Stimulated activated CD8-positive, alpha-beta memory T cell treated with anti-CD3 and anti-CD28 coated beads, Interleukin-4, amount 100 ng/mL, for 48 hours (primary cell): ENCODE measurements around the gene RNF114.

Source experiments
- DNase-seq: peaks from one replicate; pipeline ENCODE4 v3.0.0-alpha.2; 2020

The RNF114 gene

GRCh38 chr20:49904440-49905214 is 31.6 kb upstream of the RNF114 start:
- no peak for DNase-seq

- DNase-seq: no peak
Measured at GRCh38 chr20:49905415-49906091, 30.6 kb upstream of the RNF114 start.

- DNase-seq: no peak
Measured at GRCh38 chr20:49906101-49906604, 30.0 kb upstream of the RNF114 start.

- no peak for DNase-seq
Measured at GRCh38 chr20:49906615-49907154, 29.5 kb upstream of the RNF114 start.

- DNase-seq: no peak
Measured at GRCh38 chr20:49907405-49908257, 28.6 kb upstream of the RNF114 start.

- DNase-seq: no peak
Measured at GRCh38 chr20:49908258-49908565, 28.0 kb upstream of the RNF114 start.

- DNase-seq: no peak
Measured at GRCh38 chr20:49909499-49910339, 26.5 kb upstream of the RNF114 start.

GRCh38 chr20:49910340-49910706 is 25.9 kb upstream of the RNF114 start:
- DNase-seq: no peak

GRCh38 chr20:49913399-49914047 is 22.7 kb upstream of the RNF114 start:
- no peak for DNase-seq

- DNase-seq: peak; percentile 30
Measured at GRCh38 chr20:49914310-49915117, 21.7 kb upstream of the RNF114 start.

GRCh38 chr20:49915118-49915379 is 21.1 kb upstream of the RNF114 start:
- no peak for DNase-seq

- peak; percentile 97 for DNase-seq
Measured at GRCh38 chr20:49915380-49916145, 20.6 kb upstream of the RNF114 start, which contains the start of gene SPATA2. SPATA2 (minus strand) TSS chr20:49915529; CDS start chr20:49908490, 7,039 bp downstream.

- DNase-seq: peak; percentile 46
Measured at GRCh38 chr20:49916146-49917002, 19.8 kb upstream of the RNF114 start.

- no peak for DNase-seq
Measured at GRCh38 chr20:49918446-49918845, 17.8 kb upstream of the RNF114 start.

- DNase-seq: no peak
Measured at GRCh38 chr20:49919009-49919408, 17.2 kb upstream of the RNF114 start.

GRCh38 chr20:49919461-49919860 is 16.7 kb upstream of the RNF114 start:
- no peak for DNase-seq

- DNase-seq: no peak
Measured at GRCh38 chr20:49924247-49924646, 11.9 kb upstream of the RNF114 start.

- DNase-seq: no peak
Measured at GRCh38 chr20:49925901-49926454, 10.2 kb upstream of the RNF114 start.
